Breast epithelium (tissue), 4 donors: ENCODE measurements around the gene ZNF423. TPM values are rescaled to one million over a fixed set of nuclear protein-coding genes. Genes with fewer than 3 reads are reported as not detected.

ENCODE experiments used
- DNase-seq, 2 donors: peaks; one replicate each; pipeline ENCODE4 v3.0.0-alpha.2; 2019; ENCODE audit warnings: low spot score in 2 of 2
- H3K27ac ChIP-seq, 2 donors: fragments of 200-600 bp; sonication (generic) in 1 of 2; one replicate each; pipeline ENCODE4 v1.5.1; 2016 to 2019; ENCODE audit warnings: mild to moderate bottlenecking in 1 of 2
- H3K27me3 ChIP-seq, 2 donors: fragments of 200-600 bp; sonication (generic) in 1 of 2; one replicate each; pipeline versions ENCODE4 v1.5.1 to v1.6.0; 2017 to 2019; ENCODE audit warnings: control low read depth in 1 of 2, mild to moderate bottlenecking in 1 of 2
- H3K36me3 ChIP-seq: fragments of 200-600 bp; one replicate; pipeline ENCODE4 v1.5.1; 2019
- H3K4me1 ChIP-seq, 2 donors: fragments of 200-600 bp; sonication (generic); one replicate each; pipeline ENCODE4 v1.5.1; 2016 to 2019; ENCODE audit warnings: control low read depth in 1 of 2
- H3K4me3 ChIP-seq, 3 donors: fragments of 200-600 bp; sonication (generic); 1 replicate in 2 of 3; 2 replicates in 1 of 3; pipeline ENCODE4 v1.5.1; 2016 to 2019; ENCODE audit warnings: mild to moderate bottlenecking in 3 of 3, moderate library complexity in 2 of 3
- H3K9me3 ChIP-seq, 2 donors: fragments of 200-600 bp; sonication (generic) in 1 of 2; one replicate each; pipeline ENCODE4 v1.5.1; 2016 to 2019; ENCODE audit warnings: control low read depth in 1 of 2
- POLR2A ChIP-seq: fragments of 450-650 bp; IDR thresholded peaks from one replicate; pipeline ENCODE4 v1.6.1; 2016; ENCODE audit warnings: antibody characterized with exemption, mild to moderate bottlenecking, moderate library complexity
- POLR2AphosphoS5 ChIP-seq, 3 donors: sonication (generic); formaldehyde crosslinking; IDR thresholded peaks; one replicate each; pipeline ENCODE4 v1.6.1; 2017; ENCODE audit warnings: antibody characterized with exemption in 3 of 3
- intact Hi-C: fragments of 100-400 bp; cut with DNase I; formaldehyde crosslinking; loops from one replicate; pipeline ENCODE4 v1.15.1; 2023; ENCODE audit warnings: low total_unique reads
- total RNA-seq, 3 donors: library from RNA; depleted of rRNA; stranded (reverse); fragments of >200 nt; gene quantifications; one replicate each; pipeline ENCODE4 v1.1.0, GENCODE V29; 2016
- TF ChIP-seq, protein P1 (sequence below), 3 donors: fragments of 450-650 bp; IDR thresholded peaks; one replicate each; pipeline ENCODE4 v1.5.1; 2016 to 2017; ENCODE audit warnings: antibody characterized with exemption in 3 of 3, mild to moderate bottlenecking in 3 of 3, moderate library complexity in 3 of 3

Gene ZNF423
- total RNA-seq, 3 donors from 2014 or later = 4.7 to 8.0 (median 5.9) TPM

GRCh38 chr16:49558451-49558850 is 297.5 kb downstream of the ZNF423 start:
- Histone ChIP-seq H3K4me3 (no peak overlapping the region), H3K9me3 (no peaks in the 10 kb centered on the region), H3K27me3 (no peaks in the 10 kb centered on the region), H3K4me1 (no peaks in the 10 kb centered on the region), H3K27ac (no peak overlapping the region), H3K36me3 (no peaks in the 10 kb centered on the region)
- no peak for DNase-seq
- intact Hi-C loops = no loop called here
- no peak for TF ChIP-seq POLR2A
- TF ChIP-seq POLR2AphosphoS5 (IDR thresholded peaks at IDR 0.05) = no peak
- TF ChIP-seq, protein P1, sequence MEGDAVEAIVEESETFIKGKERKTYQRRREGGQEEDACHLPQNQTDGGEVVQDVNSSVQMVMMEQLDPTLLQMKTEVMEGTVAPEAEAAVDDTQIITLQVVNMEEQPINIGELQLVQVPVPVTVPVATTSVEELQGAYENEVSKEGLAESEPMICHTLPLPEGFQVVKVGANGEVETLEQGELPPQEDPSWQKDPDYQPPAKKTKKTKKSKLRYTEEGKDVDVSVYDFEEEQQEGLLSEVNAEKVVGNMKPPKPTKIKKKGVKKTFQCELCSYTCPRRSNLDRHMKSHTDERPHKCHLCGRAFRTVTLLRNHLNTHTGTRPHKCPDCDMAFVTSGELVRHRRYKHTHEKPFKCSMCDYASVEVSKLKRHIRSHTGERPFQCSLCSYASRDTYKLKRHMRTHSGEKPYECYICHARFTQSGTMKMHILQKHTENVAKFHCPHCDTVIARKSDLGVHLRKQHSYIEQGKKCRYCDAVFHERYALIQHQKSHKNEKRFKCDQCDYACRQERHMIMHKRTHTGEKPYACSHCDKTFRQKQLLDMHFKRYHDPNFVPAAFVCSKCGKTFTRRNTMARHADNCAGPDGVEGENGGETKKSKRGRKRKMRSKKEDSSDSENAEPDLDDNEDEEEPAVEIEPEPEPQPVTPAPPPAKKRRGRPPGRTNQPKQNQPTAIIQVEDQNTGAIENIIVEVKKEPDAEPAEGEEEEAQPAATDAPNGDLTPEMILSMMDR (IDR thresholded peaks at IDR 0.05) = no peak

DNA sequence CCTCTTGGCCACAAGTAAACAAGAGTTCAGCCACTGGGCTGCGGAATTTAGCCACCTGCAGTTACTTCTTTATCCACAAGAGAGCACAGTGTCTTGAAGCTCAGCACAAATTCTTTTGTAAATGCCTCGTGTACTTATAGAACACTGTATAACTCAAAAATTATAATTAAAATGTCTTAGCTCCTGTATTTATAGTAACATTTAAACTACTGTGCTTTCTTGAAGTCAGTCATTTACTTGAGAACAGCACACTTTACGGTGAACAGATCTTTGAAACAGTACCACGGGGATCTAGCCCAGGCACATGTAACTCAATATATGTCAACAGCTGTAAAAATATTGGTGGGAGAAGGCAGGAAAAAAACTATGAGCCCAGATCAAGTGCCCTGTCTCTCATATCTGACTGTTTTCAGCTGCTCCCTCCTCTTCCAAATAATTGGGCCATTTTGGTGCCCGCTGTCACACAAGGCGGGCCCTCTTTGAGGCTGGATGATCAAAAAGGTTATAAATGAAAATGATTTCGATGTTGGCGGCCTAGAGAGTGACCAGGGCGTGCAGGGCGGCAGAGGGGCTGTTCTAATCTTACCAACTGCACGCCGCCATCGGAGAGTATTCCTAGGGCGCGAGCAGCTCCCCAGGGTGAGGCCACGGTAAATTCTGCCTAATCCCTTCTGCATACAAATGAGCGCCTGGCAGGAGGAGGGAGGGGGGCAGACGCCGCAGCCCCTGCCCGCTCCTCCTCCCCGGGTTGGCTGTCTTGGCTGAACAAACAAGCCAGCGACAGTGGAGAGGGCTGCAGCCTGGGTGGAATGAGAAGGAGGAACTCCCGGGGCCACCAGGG is 299.1 kb downstream of the ZNF423 start:
- intact Hi-C loops = no loop called here
- H3K4me1 ChIP-seq = no peaks in the 10 kb centered on the region
- no peaks in the 10 kb centered on the region for H3K36me3 ChIP-seq
- H3K4me3 ChIP-seq = no peak overlapping the region
- H3K27ac ChIP-seq = no peak overlapping the region
- H3K27me3 ChIP-seq = no peaks in the 10 kb centered on the region
- no peak for DNase-seq
- no peak for TF ChIP-seq POLR2AphosphoS5 (IDR thresholded peaks at IDR 0.05)
- TF ChIP-seq, protein P1 (IDR thresholded peaks at IDR 0.05) = peak in 1 of 3 donors; percentile 29
- TF ChIP-seq POLR2A = no peak
- no peaks in the 10 kb centered on the region for H3K9me3 ChIP-seq

DNA sequence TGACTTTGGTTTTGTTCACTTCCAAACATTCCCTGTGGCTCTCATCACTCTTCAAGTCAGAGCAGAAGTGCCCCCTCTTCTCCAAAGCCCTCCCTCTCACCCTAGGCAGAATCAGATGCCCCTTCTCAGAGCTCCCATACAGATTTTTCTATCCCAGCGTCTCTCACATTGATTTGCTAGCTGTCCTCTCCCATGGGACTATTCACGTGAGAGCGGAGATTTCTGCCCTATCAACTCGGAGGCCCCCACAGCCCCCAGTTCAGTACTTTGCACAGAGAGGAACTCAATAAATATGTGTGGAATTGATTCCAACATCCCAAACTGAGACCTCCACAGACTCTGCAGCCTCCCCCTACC is 299.7 kb downstream of the ZNF423 start:
- intact Hi-C loops = no loop called here
- H3K27me3 ChIP-seq = no peaks in the 10 kb centered on the region

DNA sequence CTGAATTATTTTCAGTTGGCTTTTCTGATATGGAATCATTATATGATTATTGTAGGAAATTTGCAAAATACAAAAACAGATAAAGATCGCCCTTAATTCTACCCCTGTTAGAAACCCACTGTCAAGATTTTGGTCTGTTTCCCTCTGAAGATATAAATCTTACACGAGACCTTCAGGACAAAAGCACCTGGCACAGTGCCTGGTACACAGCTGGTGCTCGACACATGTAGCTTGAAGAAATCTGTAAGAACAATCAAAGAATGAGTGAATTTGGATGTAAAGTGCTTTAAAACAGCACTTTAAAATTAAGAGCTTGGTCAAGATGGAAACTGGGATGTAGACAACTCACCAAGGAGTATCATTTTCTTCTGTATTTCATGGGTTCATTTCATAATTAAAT is 301.2 kb downstream of the ZNF423 start:
- no peak for TF ChIP-seq POLR2A
- TF ChIP-seq, protein P1 (IDR thresholded peaks at IDR 0.05) = no peak
- TF ChIP-seq POLR2AphosphoS5 (IDR thresholded peaks at IDR 0.05) = no peak
- no peak for DNase-seq
- H3K36me3 ChIP-seq = no peaks in the 10 kb centered on the region
- intact Hi-C loops = no loop called here
- H3K27ac ChIP-seq = no peak overlapping the region
- no peaks in the 10 kb centered on the region for H3K9me3 ChIP-seq
- no peaks in the 10 kb centered on the region for H3K4me1 ChIP-seq
- no peak overlapping the region for H3K4me3 ChIP-seq
- H3K27me3 ChIP-seq = no peaks in the 10 kb centered on the region

More for the DNA sequence above, 299.7 kb downstream of the ZNF423 start:
- H3K4me1 ChIP-seq = no peaks in the 10 kb centered on the region
- TF ChIP-seq POLR2A = no peak
- no peak for DNase-seq
- no peaks in the 10 kb centered on the region for H3K9me3 ChIP-seq
- no peak overlapping the region for H3K4me3 ChIP-seq
- H3K36me3 ChIP-seq = no peaks in the 10 kb centered on the region
- H3K27ac ChIP-seq = no peak overlapping the region

DNA sequence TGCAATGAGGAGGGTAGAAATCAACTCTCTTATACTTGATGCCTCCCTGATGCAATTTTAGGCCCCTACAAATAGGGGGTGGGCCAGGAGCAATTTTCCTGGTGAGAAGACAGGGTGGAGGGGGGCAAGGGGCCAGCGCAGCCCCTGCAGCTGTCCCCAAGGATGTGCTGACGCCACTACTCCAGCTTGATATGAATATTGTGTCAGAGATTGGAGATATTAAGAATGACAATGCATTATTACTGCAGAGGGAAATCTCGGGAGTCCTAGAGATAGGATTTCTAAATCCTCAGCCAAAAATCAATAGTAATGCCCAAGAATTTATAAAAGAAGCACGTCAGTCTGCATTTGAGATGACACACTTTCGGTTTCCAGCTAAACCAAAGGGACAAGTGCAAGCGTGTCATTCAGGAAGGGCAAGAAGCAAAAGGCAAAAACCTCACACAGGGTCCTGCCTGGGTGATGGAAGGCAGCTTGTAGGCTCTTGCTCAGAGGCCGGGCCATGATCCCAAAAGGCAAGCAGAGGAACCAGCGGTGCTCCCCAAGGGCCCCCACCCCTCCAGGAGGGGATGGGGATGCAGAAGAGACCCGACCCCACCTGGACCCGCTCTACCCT is 303.5 kb downstream of the ZNF423 start:
- H3K9me3 ChIP-seq = no peaks in the 10 kb centered on the region
- no peak overlapping the region for H3K27ac ChIP-seq
- no peaks in the 10 kb centered on the region for H3K36me3 ChIP-seq
- H3K27me3 ChIP-seq = no peaks in the 10 kb centered on the region
- intact Hi-C loops = no loop called here
- DNase-seq = no peak
- H3K4me1 ChIP-seq = no peaks in the 10 kb centered on the region
- no peak overlapping the region for H3K4me3 ChIP-seq
- TF ChIP-seq, protein P1 (IDR thresholded peaks at IDR 0.05) = no peak
- TF ChIP-seq POLR2AphosphoS5 (IDR thresholded peaks at IDR 0.05) (no peak), POLR2A (no peak)
